GM12891 (cell line): ENCODE measurements around the gene TENM3.

Experiments
- POLR2A ChIP-seq: IDR thresholded peaks from 2 replicates; pipeline ENCODE4 v1.6.1; 2011; ENCODE audit warnings: low read depth, low read length, control low read depth
- POLR2AphosphoS5 ChIP-seq: IDR thresholded peaks from 2 replicates; pipeline ENCODE4 v1.6.1; 2011; ENCODE audit warnings: low read depth, low read length, control low read depth

DNA sequence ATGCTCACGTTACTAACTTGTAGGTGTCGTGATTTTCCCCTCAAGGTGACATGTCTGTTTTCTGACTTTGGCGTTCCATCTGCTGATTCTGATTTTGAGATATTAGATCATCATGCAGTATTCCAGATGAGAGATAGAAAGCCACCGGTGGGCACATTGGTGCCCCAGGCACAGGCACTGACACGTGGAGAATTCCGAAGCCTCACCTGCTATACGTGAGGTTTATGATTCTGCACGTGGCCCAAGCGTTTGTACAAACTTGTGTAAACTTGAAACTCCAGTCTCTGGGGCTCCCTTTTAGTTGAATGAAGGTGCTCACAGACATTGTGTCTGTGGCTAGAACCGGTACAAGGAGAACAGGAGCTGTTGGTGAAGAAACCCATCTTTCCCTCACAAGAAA, 81.1 kb downstream of the TENM3 start:
- TF ChIP-seq POLR2A (no peak), POLR2AphosphoS5 (no peak)
